PC-3 (cell line): Measurements from ENCODE around the gene NDRG2. TPM values are rescaled to one million over a fixed set of nuclear protein-coding genes. Genes with fewer than 3 reads are reported as not detected.

Experiments
- ATAC-seq: fragments of 200-7000 bp; cut with Tn5 transposase; 2 replicates; pipeline ENCODE4 v1.9.1; 2020; ENCODE audit warnings: mild to moderate bottlenecking, moderate library complexity
- BruUV-seq: library from RNA; stranded (reverse); fragments of 400-500 nt; replicated peaks from 2 replicates; lab custom pipeline; 2021; lab: Mats Ljungman, UMichigan
- CTCF ChIA-PET: fragments of 300-600 bp; sonication (Branson Sonifier 250); formaldehyde crosslinking; loops from one replicate; lab custom pipeline; 2022; ENCODE audit warnings: antibody characterized with exemption; lab: Charles Lee
- POLR2A ChIA-PET: fragments of 300-600 bp; sonication (Branson Sonifier 250); formaldehyde crosslinking; loops from one replicate; lab custom pipeline; 2022; ENCODE audit warnings: antibody characterized with exemption; ENCODE audit not compliant: unreplicated experiment; lab: Charles Lee
- DNase-seq: peaks from one replicate; pipeline ENCODE4 v3.0.0-alpha.2; 2015
- H2AFZ ChIP-seq: fragments of 300-600 bp; sonication (generic); 2 replicates; pipeline ENCODE4 v1.6.0; 2016; ENCODE audit warnings: antibody characterized with exemption, low read length
- H3F3A ChIP-seq: fragments of 300-600 bp; sonication (generic); one replicate; pipeline ENCODE4 v1.6.0; 2017; ENCODE audit warnings: antibody characterized with exemption, low read length, control low read depth, mild to moderate bottlenecking; ENCODE audit not compliant: unreplicated experiment
- H3K27ac ChIP-seq: fragments of 300-600 bp; sonication (generic); 2 replicates; pipeline ENCODE4 v1.5.1; 2016; ENCODE audit warnings: mild to moderate bottlenecking, low read length
- H3K27me3 ChIP-seq: fragments of 300-600 bp; sonication (generic); 2 replicates; pipeline ENCODE4 v1.6.1; 2016; ENCODE audit warnings: low read length, mixed read lengths
- H3K36me3 ChIP-seq: fragments of 300-600 bp; sonication (generic); 2 replicates; pipeline ENCODE4 v1.6.1; 2016; ENCODE audit warnings: low read depth, mixed run types, low read length, mixed read lengths
- H3K4me1 ChIP-seq: fragments of 300-600 bp; sonication (generic); 2 replicates; pipeline ENCODE4 v1.5.1; 2016; ENCODE audit warnings: low read length; ENCODE audit not compliant: insufficient read depth
- H3K4me2 ChIP-seq: fragments of 300-600 bp; sonication (generic); 2 replicates; pipeline ENCODE4 v1.6.0; 2016; ENCODE audit warnings: low read length
- H3K4me3 ChIP-seq: fragments of 300-600 bp; sonication (generic); 2 replicates; pipeline ENCODE4 v1.5.1; 2016; ENCODE audit warnings: mild to moderate bottlenecking, low read length, mixed read lengths
- H3K79me2 ChIP-seq: fragments of 300-600 bp; sonication (generic); 2 replicates; pipeline ENCODE4 v1.6.1; 2017; ENCODE audit warnings: low read length, mixed read lengths
- H3K9ac ChIP-seq: fragments of 300-600 bp; sonication (generic); 2 replicates; pipeline ENCODE4 v1.6.0; 2016; ENCODE audit warnings: mild to moderate bottlenecking, low read length
- H3K9me2 ChIP-seq: fragments of 300-600 bp; sonication (generic); replicated peaks from 2 replicates; pipeline ENCODE4 v1.6.1; 2016; ENCODE audit warnings: mixed run types, low read length, mixed read lengths
- H3K9me3 ChIP-seq: fragments of 300-600 bp; sonication (generic); 2 replicates; pipeline ENCODE4 v1.6.1; 2016; ENCODE audit warnings: low read length, mixed read lengths
- H4K20me1 ChIP-seq: fragments of 300-600 bp; sonication (generic); 2 replicates; pipeline ENCODE4 v1.6.1; 2016; ENCODE audit warnings: low read length, mixed read lengths
- CTCF ChIP-seq: fragments of 300-600 bp; sonication (generic); conservative IDR thresholded peaks from 2 replicates; pipeline ENCODE4 v1.5.1; 2017; ENCODE audit warnings: antibody characterized with exemption, low read depth, mild to moderate bottlenecking, low read length
- EZH2 ChIP-seq: fragments of 300-600 bp; sonication (generic); IDR thresholded peaks from one replicate; pipeline ENCODE4 v1.6.1; 2017; ENCODE audit warnings: antibody characterized with exemption, mild to moderate bottlenecking, low read length; ENCODE audit not compliant: unreplicated experiment
- EZH2phosphoT487 ChIP-seq: fragments of 300-600 bp; sonication (generic); IDR thresholded peaks from 2 replicates; pipeline ENCODE4 v1.6.1; 2018; ENCODE audit warnings: mild to moderate bottlenecking, antibody characterized with exemption, low read length, borderline replicate concordance
- intact Hi-C: fragments of 100-400 bp; cut with micrococcal nuclease; formaldehyde crosslinking; loops from 2 replicates; pipeline ENCODE4 v1.9.0; 2023
- total RNA-seq: library from RNA; depleted of rRNA; stranded (reverse); fragments of >200 nt; gene quantifications from 2 replicates; pipeline ENCODE4 v1.2.3, GENCODE V29; 2014

Gene NDRG2
- total RNA-seq, 1 experiment from 2014 or later, result 4.0 TPM

GRCh38 chr14:21033133-21033698 lies 8.4 kb upstream of the NDRG2 start:
- H3K79me2 ChIP-seq, result no peaks in the 10 kb centered on the region
- H3K4me1 ChIP-seq, result no peaks in the 10 kb centered on the region
- DNase-seq (no peak), ATAC-seq (no peak)
- H3K9me2 ChIP-seq, result no peaks in the 10 kb centered on the region
- intact Hi-C loops, result no loop called here
- no peaks in the 10 kb centered on the region for H4K20me1 ChIP-seq
- H3K27ac ChIP-seq, result no peak overlapping the region
- ChIA-PET POLR2A (no interaction called here), CTCF (no interaction called here)
- TF ChIP-seq CTCF, result no peak
- no peak for TF ChIP-seq EZH2
- TF ChIP-seq EZH2phosphoT487, result no peak
- H3K9ac ChIP-seq, result no peak overlapping the region
- no peak overlapping the region for H2AFZ ChIP-seq
- H3K4me3 ChIP-seq, result no peak overlapping the region
- H3K36me3 ChIP-seq, result no peaks in the 10 kb centered on the region
- H3K27me3 ChIP-seq, result peaks cover 93% of the 10 kb centered on the region
- H3K9me3 ChIP-seq, result no peaks in the 10 kb centered on the region
- no peak overlapping the region for H3K4me2 ChIP-seq
- H3F3A ChIP-seq, result no peaks in the 10 kb centered on the region
- BruUV-seq, result no TSS peak

- Histone ChIP-seq H4K20me1 (no peaks in the 10 kb centered on the region), H3K4me1 (no peaks in the 10 kb centered on the region), H3K27ac (no peak overlapping the region), H3K9ac (no peak overlapping the region), H3K36me3 (no peaks in the 10 kb centered on the region), H3K9me2 (no peaks in the 10 kb centered on the region), H3K27me3 (peaks cover 86% of the 10 kb centered on the region), H3K4me3 (no peak overlapping the region), H3K79me2 (no peaks in the 10 kb centered on the region), H3K4me2 (no peak overlapping the region), H3K9me3 (no peaks in the 10 kb centered on the region), H3F3A (no peaks in the 10 kb centered on the region), H2AFZ (no peak overlapping the region)
- TF ChIP-seq CTCF, result no peak
- no peak for TF ChIP-seq EZH2
- no peak for TF ChIP-seq EZH2phosphoT487
- POLR2A ChIA-PET, result no interaction called here
- intact Hi-C loops, result no loop called here
- CTCF ChIA-PET, result no interaction called here
- ATAC-seq (no peak), DNase-seq (no peak)
- no TSS peak for BruUV-seq
These were observed 7.7 kb upstream of the NDRG2 start for GRCh38 chr14:21032326-21033132.

- no peaks in the 10 kb centered on the region for H4K20me1 ChIP-seq
- ChIA-PET POLR2A (no interaction called here), CTCF (no interaction called here)
- BruUV-seq, result no TSS peak
- peaks cover 72% of the 10 kb centered on the region for H3K27me3 ChIP-seq
- H3K9me2 ChIP-seq, result no peaks in the 10 kb centered on the region
- DNase-seq, result no peak
- TF ChIP-seq EZH2phosphoT487 (no peak), EZH2 (no peak), CTCF (no peak)
- no peak overlapping the region for H2AFZ ChIP-seq
- no peaks in the 10 kb centered on the region for H3K9me3 ChIP-seq
- no peak overlapping the region for H3K9ac ChIP-seq
- no peak overlapping the region for H3K4me2 ChIP-seq
- no peaks in the 10 kb centered on the region for H3K4me1 ChIP-seq
- no peaks in the 10 kb centered on the region for H3F3A ChIP-seq
- no peak overlapping the region for H3K27ac ChIP-seq
- H3K36me3 ChIP-seq, result no peaks in the 10 kb centered on the region
- H3K79me2 ChIP-seq, result no peaks in the 10 kb centered on the region
- no peak for ATAC-seq
- intact Hi-C loops, result no loop called here
- H3K4me3 ChIP-seq, result no peak overlapping the region
These were observed 5.7 kb upstream of the NDRG2 start for GRCh38 chr14:21030531-21030930.
